NCI-H2171 (cell line): Measurements from ENCODE around the gene FURIN.
"Not testable (repeated sequence)": the region's sequence is repeated elsewhere in the genome, so short reads cannot be mapped to it uniquely, and the experiment has no call there.

Experiments
- DNase-seq: peaks from one replicate; lab custom pipeline; 2025; lab: John Stamatoyannopoulos, UW

FURIN gene

GRCh38 chr15:90868261-90868689 is at the start of gene FURIN:
FURIN (plus strand) TSS chr15:90868588; CDS start chr15:90875741, 7,153 bp downstream.
- no peak for DNase-seq

- DNase-seq = no peak
Measured at GRCh38 chr15:90819390-90819789, 49.0 kb upstream of the FURIN start.

- DNase-seq = no peak
Measured at GRCh38 chr15:90819850-90820249, 48.5 kb upstream of the FURIN start.

GRCh38 chr15:90820481-90820880 is 47.9 kb upstream of the FURIN start:
- DNase-seq = no peak

- DNase-seq = no peak
Measured at GRCh38 chr15:90822204-90822955, 46.0 kb upstream of the FURIN start.

GRCh38 chr15:90823455-90823974 is 44.9 kb upstream of the FURIN start:
- no peak for DNase-seq

GRCh38 chr15:90825115-90825899 is 43.1 kb upstream of the FURIN start:
- not testable (repeated sequence) for DNase-seq

- DNase-seq = not testable (repeated sequence)
Measured at GRCh38 chr15:90826206-90826885, 42.0 kb upstream of the FURIN start.

- no peak for DNase-seq
Measured at GRCh38 chr15:90826886-90827435, 41.4 kb upstream of the FURIN start.

GRCh38 chr15:90828111-90828510 is 40.3 kb upstream of the FURIN start:
- DNase-seq = no peak

GRCh38 chr15:90829126-90829525 is 39.3 kb upstream of the FURIN start:
- no peak for DNase-seq

GRCh38 chr15:90829942-90830440 is 38.4 kb upstream of the FURIN start:
- no peak for DNase-seq

- DNase-seq = no peak
Measured at GRCh38 chr15:90834626-90835025, 33.8 kb upstream of the FURIN start.

- peak; percentile 32 for DNase-seq
Measured at GRCh38 chr15:90836296-90836871, 32.0 kb upstream of the FURIN start.

GRCh38 chr15:90837094-90837493 is 31.3 kb upstream of the FURIN start:
- no peak for DNase-seq

GRCh38 chr15:90838139-90838538 is 30.2 kb upstream of the FURIN start:
- DNase-seq = no peak

GRCh38 chr15:90838544-90838943 is 29.8 kb upstream of the FURIN start:
- DNase-seq = no peak

GRCh38 chr15:90839187-90840071 is 29.0 kb upstream of the FURIN start:
- no peak for DNase-seq

GRCh38 chr15:90840157-90840855 is 28.1 kb upstream of the FURIN start:
- DNase-seq = no peak

GRCh38 chr15:90840954-90841353 is 27.4 kb upstream of the FURIN start:
- DNase-seq = no peak
